ENCODE data around the gene NAA50. TPM values are rescaled to one million over a fixed set of nuclear protein-coding genes. Genes with fewer than 3 reads are reported as not detected.

Gene NAA50
- total and polyA plus RNA-seq, 2 of the 13 experiments (the other 11 are each of a cell fraction or from before 2014, with no cell fraction given) = 30.2 to 233 TPM

DNA sequence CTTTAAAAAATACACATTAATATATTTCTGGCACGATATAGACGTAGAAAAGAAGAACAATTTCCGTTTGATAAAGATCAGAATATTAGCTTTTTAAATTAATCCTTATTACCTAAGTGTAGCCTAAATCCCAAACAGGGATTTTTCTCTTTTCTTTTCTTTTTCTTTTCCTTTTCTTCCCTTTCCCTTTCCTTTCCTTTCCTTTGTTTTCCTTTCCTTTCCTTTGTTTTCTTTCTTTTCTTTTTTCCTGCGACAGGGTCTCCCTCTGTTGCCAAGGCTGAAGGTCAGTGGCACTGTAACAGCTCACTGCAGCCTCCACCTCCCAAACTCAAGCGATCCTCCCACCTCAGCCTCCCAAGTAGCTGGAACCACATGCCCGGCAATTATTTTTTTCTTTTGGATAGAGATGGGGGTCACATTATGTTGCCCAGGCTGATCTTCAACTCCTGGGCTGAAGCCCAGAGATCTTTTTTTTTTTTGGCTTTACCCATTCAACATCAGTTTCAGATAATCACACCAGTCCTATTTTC lies 47.8 kb downstream of the NAA50 start:
- WGBS (ENCODE audit: low lambda C conversion rate) = 59% methylated on average over 6 of the region's 6 CpGs
- intact Hi-C loops (cut with micrococcal nuclease; ENCODE audit: unreplicated experiment) = loop anchor here (5.0 kb wide), 2 partner anchors 49 to 66 kb away; partner anchors contain the start of genes ATP6V1A and NAA50

More for the DNA sequence above, 47.8 kb downstream of the NAA50 start:
- Histone ChIP-seq H3K4me1 (ENCODE audit: insufficient read depth, low read length) (peaks cover 51% of the 10 kb centered on the region), H3K27ac (ENCODE audit: extremely low read length, insufficient read depth, low read length) (peak overlapping the region; percentile 73), H3K36me3 (replicated peaks in 1 of 2; ENCODE audit: control insufficient read depth in 1 of 2, insufficient read depth in 2 of 2, low read length in 2 of 2) (no peaks in the 10 kb centered on the region), H2AFZ (ENCODE audit: low read length) (no peak overlapping the region), H4K20me1 (ENCODE audit: insufficient read depth, low read length) (no peaks in the 10 kb centered on the region), H3K79me2 (ENCODE audit: insufficient read depth, low read length) (peaks cover 27% of the 10 kb centered on the region), H3K4me3 (replicated peaks in 1 of 3; ENCODE audit: insufficient read depth in 1 of 3, low read depth in 2 of 3, low read length in 3 of 3) (peak overlapping the region in 2 of 3 experiments; percentile 77 to 82; a peak in 3 of 6 replicates), H3K9me3 (ENCODE audit: low read length) (no peaks in the 10 kb centered on the region), H3K4me2 (ENCODE audit: low read depth, low read length) (peak overlapping the region; percentile 79), H3K9ac (ENCODE audit: insufficient read depth, low read depth, low read length) (peak overlapping the region; percentile 82; the same call in 1 of the 2 replicates), H3K27me3 (ENCODE audit: control insufficient read depth in 1 of 2, insufficient read depth in 2 of 2, low read length in 2 of 2) (no peaks in the 10 kb centered on the region; a peak in 1 of 5 replicates)
- TF ChIP-seq ZMYM3 (CRISPR knock-in tag; IDR thresholded peaks at IDR 0.05) = peak; percentile 28; the same call in 1 of the 2 replicates
- TF ChIP-seq, protein P1, sequence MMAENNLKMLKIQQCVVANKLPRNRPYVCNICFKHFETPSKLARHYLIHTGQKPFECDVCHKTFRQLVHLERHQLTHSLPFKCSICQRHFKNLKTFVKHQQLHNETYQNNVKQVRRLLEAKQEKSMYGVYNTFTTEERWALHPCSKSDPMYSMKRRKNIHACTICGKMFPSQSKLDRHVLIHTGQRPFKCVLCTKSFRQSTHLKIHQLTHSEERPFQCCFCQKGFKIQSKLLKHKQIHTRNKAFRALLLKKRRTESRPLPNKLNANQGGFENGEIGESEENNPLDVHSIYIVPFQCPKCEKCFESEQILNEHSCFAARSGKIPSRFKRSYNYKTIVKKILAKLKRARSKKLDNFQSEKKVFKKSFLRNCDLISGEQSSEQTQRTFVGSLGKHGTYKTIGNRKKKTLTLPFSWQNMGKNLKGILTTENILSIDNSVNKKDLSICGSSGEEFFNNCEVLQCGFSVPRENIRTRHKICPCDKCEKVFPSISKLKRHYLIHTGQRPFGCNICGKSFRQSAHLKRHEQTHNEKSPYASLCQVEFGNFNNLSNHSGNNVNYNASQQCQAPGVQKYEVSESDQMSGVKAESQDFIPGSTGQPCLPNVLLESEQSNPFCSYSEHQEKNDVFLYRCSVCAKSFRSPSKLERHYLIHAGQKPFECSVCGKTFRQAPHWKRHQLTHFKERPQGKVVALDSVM (CRISPR knock-in tag; IDR thresholded peaks at IDR 0.05) = peak; percentile 96
- TF ChIP-seq, protein P2, sequence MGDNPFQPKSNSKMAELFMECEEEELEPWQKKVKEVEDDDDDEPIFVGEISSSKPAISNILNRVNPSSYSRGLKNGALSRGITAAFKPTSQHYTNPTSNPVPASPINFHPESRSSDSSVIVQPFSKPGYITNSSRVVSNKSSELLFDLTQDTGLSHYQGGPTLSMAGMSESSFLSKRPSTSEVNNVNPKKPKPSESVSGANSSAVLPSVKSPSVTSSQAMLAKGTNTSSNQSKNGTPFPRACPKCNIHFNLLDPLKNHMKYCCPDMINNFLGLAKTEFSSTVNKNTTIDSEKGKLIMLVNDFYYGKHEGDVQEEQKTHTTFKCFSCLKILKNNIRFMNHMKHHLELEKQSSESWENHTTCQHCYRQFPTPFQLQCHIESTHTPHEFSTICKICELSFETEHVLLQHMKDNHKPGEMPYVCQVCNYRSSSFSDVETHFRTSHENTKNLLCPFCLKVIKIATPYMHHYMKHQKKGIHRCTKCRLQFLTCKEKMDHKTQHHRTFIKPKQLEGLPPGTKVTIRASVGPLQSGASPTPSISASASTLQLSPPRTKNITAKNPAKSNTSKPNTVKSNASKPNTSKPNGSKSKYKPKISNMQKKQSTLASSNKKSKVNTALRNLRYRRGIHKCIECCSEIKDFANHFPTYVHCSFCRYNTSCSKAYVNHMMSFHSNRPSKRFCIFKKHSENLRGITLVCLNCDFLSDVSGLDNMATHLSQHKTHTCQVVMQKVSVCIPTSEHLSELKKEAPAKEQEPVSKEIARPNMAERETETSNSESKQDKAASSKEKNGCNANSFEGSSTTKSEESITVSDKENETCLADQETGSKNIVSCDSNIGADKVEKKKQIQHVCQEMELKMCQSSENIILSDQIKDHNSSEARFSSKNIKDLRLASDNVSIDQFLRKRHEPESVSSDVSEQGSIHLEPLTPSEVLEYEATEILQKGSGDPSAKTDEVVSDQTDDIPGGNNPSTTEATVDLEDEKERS (CRISPR knock-in tag; IDR thresholded peaks at IDR 0.05) = no peak
- BruUV-seq (replicated peaks) = no TSS peak
- ChIA-PET POLR2A (interaction anchor here (3.6 to 5.4 kb wide), 2 partner anchors 12 to 34 kb away, joined by 15 to 58 read pairs; no protein-coding TSS in a partner anchor), CTCF (ENCODE audit: low intra/inter-chr PET ratio, low total read pairs) (no interaction called here)
- DNase-seq (ENCODE audit: low spot score) (no peak), ATAC-seq (no peak), FAIRE-seq (no peak)
- in situ Hi-C loops (cut with HindIII; ENCODE audit: extremely low pct_ligation_motif_present, low pct_unique_long_range_greater_than_20kb) = no loop called here

All from HepG2 (cell line).